Fibroblast of mammary gland (primary cell): Measurements from ENCODE around the gene ELAVL1.

ENCODE experiments used
- DNase-seq: peaks from one replicate; pipeline ENCODE4 v3.0.0-alpha.2; 2010; ENCODE audit warnings: low read depth
- H3K4me3 ChIP-seq: 2 replicates; pipeline ENCODE4 v1.5.1; 2011; ENCODE audit warnings: low read depth, mild to moderate bottlenecking, low read length, moderate library complexity; ENCODE audit not compliant: control insufficient read depth
- TF ChIP-seq, protein P1 (sequence below): conservative IDR thresholded peaks from 2 replicates; pipeline ENCODE4 v1.5.1; 2011; ENCODE audit warnings: low read depth, low read length, inconsistent platforms; ENCODE audit not compliant: control insufficient read depth, insufficient read depth

The ELAVL1 gene

DNA sequence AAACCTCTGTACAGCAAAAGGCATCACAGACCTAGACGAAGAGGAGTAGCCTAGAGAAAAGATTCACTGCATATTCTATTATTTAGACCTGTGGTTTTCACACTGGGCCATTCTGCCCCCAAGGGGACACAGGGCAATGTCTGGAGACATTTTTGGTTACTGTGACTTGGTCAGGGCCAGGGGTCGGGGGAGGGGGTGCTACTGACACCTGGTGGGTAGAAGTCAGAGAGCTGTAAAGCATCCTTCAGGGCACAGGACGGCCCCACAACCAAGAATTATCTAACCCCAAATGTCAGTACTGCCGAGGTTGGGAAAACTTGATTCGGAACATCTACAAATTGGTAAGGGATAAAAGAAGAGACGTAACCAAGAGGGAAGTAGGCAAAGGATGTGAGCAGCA lies 11.3 kb downstream of the ELAVL1 start:
- no peak overlapping the region for H3K4me3 ChIP-seq
- TF ChIP-seq, protein P1, sequence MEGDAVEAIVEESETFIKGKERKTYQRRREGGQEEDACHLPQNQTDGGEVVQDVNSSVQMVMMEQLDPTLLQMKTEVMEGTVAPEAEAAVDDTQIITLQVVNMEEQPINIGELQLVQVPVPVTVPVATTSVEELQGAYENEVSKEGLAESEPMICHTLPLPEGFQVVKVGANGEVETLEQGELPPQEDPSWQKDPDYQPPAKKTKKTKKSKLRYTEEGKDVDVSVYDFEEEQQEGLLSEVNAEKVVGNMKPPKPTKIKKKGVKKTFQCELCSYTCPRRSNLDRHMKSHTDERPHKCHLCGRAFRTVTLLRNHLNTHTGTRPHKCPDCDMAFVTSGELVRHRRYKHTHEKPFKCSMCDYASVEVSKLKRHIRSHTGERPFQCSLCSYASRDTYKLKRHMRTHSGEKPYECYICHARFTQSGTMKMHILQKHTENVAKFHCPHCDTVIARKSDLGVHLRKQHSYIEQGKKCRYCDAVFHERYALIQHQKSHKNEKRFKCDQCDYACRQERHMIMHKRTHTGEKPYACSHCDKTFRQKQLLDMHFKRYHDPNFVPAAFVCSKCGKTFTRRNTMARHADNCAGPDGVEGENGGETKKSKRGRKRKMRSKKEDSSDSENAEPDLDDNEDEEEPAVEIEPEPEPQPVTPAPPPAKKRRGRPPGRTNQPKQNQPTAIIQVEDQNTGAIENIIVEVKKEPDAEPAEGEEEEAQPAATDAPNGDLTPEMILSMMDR, result no peak
- no peak for DNase-seq

GRCh38 chr19:7993560-7993959 lies 11.9 kb downstream of the ELAVL1 start:
- TF ChIP-seq, protein P1, result no peak
- no peak overlapping the region for H3K4me3 ChIP-seq
- DNase-seq, result no peak

DNA sequence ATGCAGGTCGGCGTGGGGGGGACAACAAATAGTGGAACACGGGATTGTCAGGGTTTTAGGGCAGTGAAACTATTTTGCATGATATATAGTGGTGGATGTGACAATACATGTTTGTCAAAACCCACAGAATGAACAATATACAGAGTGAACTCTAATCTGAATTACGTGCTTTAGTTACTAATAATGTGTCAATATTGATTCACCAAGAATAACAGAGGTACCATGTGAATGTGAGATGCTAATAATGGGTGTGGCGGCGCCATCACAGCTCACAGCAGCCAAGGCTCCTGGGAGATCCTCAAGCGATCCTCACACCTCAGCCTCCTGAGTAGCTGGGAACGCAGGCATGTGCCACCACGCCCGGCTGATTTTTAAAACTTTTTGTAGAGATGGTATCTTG lies 12.9 kb downstream of the ELAVL1 start:
- no peak for DNase-seq
- no peak overlapping the region for H3K4me3 ChIP-seq
- TF ChIP-seq, protein P1, result no peak

DNA sequence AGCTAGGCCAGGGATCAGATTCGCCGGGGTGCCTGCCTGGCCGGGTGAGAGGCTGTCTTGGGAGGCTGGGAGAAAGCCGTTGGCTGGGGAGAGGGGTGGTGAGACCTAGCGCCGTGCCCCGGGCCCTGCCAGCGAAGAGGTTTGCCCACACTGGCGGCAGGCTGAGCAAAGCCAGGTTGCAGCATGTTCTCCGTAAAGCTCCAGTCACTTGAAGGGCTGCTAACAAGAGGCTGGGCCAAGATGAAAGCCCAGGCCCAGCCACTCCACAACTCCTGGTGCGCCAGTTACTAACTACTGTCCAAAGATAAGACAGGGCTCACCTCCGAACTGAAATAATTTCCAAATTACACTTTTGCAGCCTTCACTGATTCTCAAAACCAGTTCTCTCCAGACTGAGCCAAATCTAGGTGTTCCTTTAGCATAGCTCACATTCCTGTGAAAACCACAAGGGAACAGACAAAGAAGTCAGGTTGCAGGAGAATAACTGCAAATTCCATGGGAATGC lies 16.3 kb downstream of the ELAVL1 start:
- H3K4me3 ChIP-seq, result no peak overlapping the region
- DNase-seq, result no peak
- TF ChIP-seq, protein P1, result no peak

DNA sequence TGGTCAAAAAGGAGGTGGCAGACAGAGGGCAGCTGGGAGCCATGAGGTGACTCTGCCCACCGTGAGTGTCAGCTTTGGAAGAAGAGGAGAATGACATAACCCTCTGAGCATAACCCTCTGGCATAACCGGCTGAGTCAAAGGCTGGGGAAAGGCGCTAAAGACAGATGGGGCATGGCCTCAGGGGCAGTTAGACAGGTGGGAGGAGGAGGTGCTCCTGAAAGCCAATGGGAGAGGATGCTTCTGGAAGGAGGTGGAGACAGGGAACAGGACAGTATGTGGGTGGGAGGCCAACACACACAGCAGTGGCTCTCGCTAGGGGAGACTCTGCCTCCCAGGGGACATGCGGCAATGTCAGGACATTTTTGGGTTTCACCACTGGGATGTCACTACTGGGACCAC lies 17.1 kb downstream of the ELAVL1 start:
- TF ChIP-seq, protein P1, result no peak
- H3K4me3 ChIP-seq, result no peak overlapping the region
- DNase-seq, result no peak

DNA sequence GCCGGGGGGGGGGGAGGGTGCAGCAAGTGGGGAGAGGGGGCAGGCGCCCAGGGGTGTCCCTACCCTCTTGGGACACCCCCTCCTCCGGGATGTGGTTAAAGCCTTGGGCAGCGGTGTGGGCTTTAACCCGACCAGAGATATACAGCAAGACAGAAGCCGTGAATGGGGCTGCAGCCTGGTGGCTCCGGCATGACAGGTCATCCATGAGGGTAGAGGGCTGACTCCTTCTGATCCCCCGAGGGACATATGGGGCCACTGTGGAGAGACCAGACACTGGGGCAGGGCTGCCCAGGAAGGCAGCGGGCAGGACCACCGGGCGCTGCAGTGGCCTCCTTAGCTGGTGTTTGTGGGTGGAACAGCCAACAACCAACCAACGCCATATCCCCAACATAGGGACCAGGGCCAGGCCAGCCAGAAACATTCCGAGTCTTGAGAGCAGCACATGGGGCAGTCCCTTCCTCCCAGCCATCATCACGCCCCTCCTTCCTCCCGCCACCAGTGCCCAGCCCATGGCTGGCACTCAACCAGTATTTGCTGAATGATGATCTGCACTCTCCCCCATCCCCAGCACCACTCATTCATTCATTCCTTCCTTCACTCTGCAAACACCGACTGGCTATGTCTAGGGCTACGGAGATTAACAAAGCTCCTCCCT lies 18.2 kb downstream of the ELAVL1 start:
- H3K4me3 ChIP-seq, result no peak overlapping the region
- DNase-seq, result no peak
- TF ChIP-seq, protein P1, result no peak
